Activated CD4-positive, alpha-beta T cell treated with anti-CD3 and anti-CD28 coated beads for 36 hours (primary cell): ENCODE data around the gene ENOX1. TPM values are rescaled to one million over a fixed set of nuclear protein-coding genes. Genes with fewer than 3 reads are reported as not detected.

Experiments
- ATAC-seq: fragments of 200-7000 bp; cut with Tn5 transposase; one replicate; pipeline ENCODE4 v1.10.0; 2021; ENCODE audit warnings: mild to moderate bottlenecking, moderate library complexity
- CTCF ChIA-PET: fragments of 350-600 bp; sonication (Branson Sonifier 250); formaldehyde crosslinking; loops from one replicate; lab custom pipeline; 2021; ENCODE audit warnings: antibody characterized with exemption; lab: Charles Lee
- POLR2A ChIA-PET: fragments of 350-600 bp; sonication (Branson Sonifier 250); formaldehyde crosslinking; loops from one replicate; lab custom pipeline; 2021; ENCODE audit warnings: antibody characterized with exemption, inconsistent platforms; lab: Charles Lee
- DNase-seq: peaks from one replicate; pipeline ENCODE4 v3.0.0-alpha.2; 2020
- H3K27ac Mint-ChIP-seq: one replicate; pipeline ENCODE4 v1.8.0; 2021; ENCODE audit warnings: mixed read lengths
- H3K27me3 Mint-ChIP-seq: one replicate; pipeline ENCODE4 v1.8.0; 2021; ENCODE audit warnings: mixed read lengths
- H3K36me3 Mint-ChIP-seq: one replicate; pipeline ENCODE4 v1.8.0; 2021; ENCODE audit warnings: low read depth, mixed read lengths
- H3K4me1 Mint-ChIP-seq: one replicate; pipeline ENCODE4 v1.8.0; 2021; ENCODE audit warnings: mixed read lengths
- H3K4me3 Mint-ChIP-seq: one replicate; pipeline ENCODE4 v1.8.0; 2021; ENCODE audit warnings: mild to moderate bottlenecking, moderate library complexity, mixed read lengths
- H3K9me3 Mint-ChIP-seq: one replicate; pipeline ENCODE4 v1.8.0; 2021; ENCODE audit warnings: low read depth, mixed read lengths
- intact Hi-C, 2 experiments: fragments of 100-400 bp; cut with DNase I in 1 of 2; cut with micrococcal nuclease in 1 of 2; formaldehyde crosslinking; loops; one replicate each; pipeline versions ENCODE4 v1.14.2 to v1.15.1; 2022 to 2024; cut with DNase I, micrococcal nuclease
- total RNA-seq, 2 experiments: library from RNA; stranded (reverse); gene quantifications; one replicate each; pipeline ENCODE4 v1.2.3, GENCODE V29; 2021

The ENOX1 gene
- total RNA-seq, 2 experiments from 2014 or later, result 0.28 to 0.48 TPM

GRCh38 chr13:43744261-43745031 lies 42.3 kb downstream of the ENOX1 start:
- CTCF ChIA-PET, result no interaction called here
- DNase-seq (no peak), ATAC-seq (no peak)
- intact Hi-C loops, result no loop called here
- Mint-ChIP-seq H3K27me3 (peaks cover 15% of the 10 kb centered on the region), H3K27ac (no peak overlapping the region), H3K4me3 (no peak overlapping the region), H3K9me3 (peaks cover 2% of the 10 kb centered on the region), H3K36me3 (no peaks in the 10 kb centered on the region), H3K4me1 (no peaks in the 10 kb centered on the region)
- POLR2A ChIA-PET, result no interaction called here

GRCh38 chr13:43742911-43743310 lies 43.9 kb downstream of the ENOX1 start:
- no peak for ATAC-seq

DNA sequence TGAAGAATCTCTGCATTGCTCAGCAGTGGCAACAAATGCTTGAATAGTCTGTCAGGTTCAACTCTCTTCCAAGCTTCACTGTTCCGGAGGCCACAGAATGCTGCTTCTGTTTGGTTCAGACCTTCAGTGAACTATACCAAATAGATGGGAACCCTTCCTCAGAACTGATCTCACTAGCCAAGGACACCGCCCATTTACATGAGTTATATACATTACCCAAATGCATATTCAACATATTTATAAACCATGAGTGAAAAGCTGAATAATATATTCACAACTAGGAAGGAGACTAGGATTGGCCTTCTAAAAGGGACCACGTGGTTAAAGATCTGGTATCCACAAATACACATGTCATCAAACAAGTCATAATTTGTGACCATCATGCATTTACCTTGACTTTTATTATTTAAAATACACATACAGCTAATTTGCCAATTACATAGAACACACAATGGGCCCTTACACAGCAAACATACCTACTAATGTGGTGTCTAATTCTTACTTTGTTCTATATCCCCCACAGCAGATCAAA lies 49.3 kb downstream of the ENOX1 start:
- Mint-ChIP-seq H3K36me3 (no peaks in the 10 kb centered on the region), H3K9me3 (no peaks in the 10 kb centered on the region), H3K4me3 (no peak overlapping the region), H3K4me1 (no peaks in the 10 kb centered on the region), H3K27ac (no peak overlapping the region), H3K27me3 (peaks cover 3% of the 10 kb centered on the region)
- no peak for DNase-seq
- intact Hi-C loops, result no loop called here
- ChIA-PET POLR2A (no interaction called here), CTCF (interaction anchor here (1.1 kb wide), 1 partner anchor 9 kb away, joined by 4 read pairs; no protein-coding TSS in a partner anchor)
- no peak for ATAC-seq

More at GRCh38 chr13:43742911-43743310, 43.9 kb downstream of the ENOX1 start:
- POLR2A ChIA-PET, result no interaction called here
- CTCF ChIA-PET, result interaction anchor here (1.1 kb wide), 1 partner anchor 1106 kb away, joined by 3 read pairs; no protein-coding TSS in a partner anchor
- DNase-seq, result no peak
- Mint-ChIP-seq H3K4me3 (no peak overlapping the region), H3K27me3 (peaks cover 15% of the 10 kb centered on the region), H3K4me1 (no peaks in the 10 kb centered on the region), H3K9me3 (peaks cover 2% of the 10 kb centered on the region), H3K27ac (no peak overlapping the region), H3K36me3 (no peaks in the 10 kb centered on the region)
- intact Hi-C loops, result no loop called here

DNA sequence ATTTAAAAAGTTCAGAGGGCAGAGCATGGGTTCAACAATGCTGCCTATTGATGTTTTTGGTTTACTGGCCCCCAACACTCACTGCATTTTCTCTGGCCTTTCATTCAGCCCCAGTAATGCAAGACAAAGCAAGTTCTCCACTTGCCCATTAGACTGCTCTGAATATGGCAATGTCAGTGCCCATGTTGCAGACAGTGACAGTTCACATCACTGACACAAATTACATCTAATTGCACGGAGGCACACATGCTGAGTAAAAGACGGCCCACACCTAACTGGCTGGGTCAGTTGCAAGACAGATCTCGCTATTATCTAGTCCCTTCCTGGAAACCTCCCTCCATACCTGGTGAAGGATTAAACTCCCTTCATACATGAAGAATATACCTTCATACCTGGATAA lies 54.0 kb downstream of the ENOX1 start:
- Mint-ChIP-seq H3K27me3 (peaks cover 11% of the 10 kb centered on the region), H3K36me3 (no peaks in the 10 kb centered on the region), H3K9me3 (no peaks in the 10 kb centered on the region), H3K4me1 (no peaks in the 10 kb centered on the region), H3K4me3 (no peak overlapping the region), H3K27ac (no peak overlapping the region)
- POLR2A ChIA-PET, result no interaction called here
- DNase-seq (no peak), ATAC-seq (no peak)
- intact Hi-C loops, result no loop called here
- CTCF ChIA-PET, result interaction anchor here (1.6 kb wide), 1 partner anchor 72 kb away, joined by 4 read pairs; no protein-coding TSS in a partner anchor

- intact Hi-C loops, result no loop called here
- no peaks in the 10 kb centered on the region for H3K36me3 Mint-ChIP-seq
- no peaks in the 10 kb centered on the region for H3K4me1 Mint-ChIP-seq
- ChIA-PET POLR2A (no interaction called here), CTCF (interaction anchor here (1.6 kb wide), 1 partner anchor 74 kb away, joined by 4 read pairs; no protein-coding TSS in a partner anchor)
- DNase-seq, result no peak
- H3K9me3 Mint-ChIP-seq, result no peaks in the 10 kb centered on the region
- H3K27ac Mint-ChIP-seq, result no peak overlapping the region
- peaks cover 11% of the 10 kb centered on the region for H3K27me3 Mint-ChIP-seq
- ATAC-seq, result no peak
- no peak overlapping the region for H3K4me3 Mint-ChIP-seq
Measured at GRCh38 chr13:43731296-43731695, 55.5 kb downstream of the ENOX1 start.

- POLR2A ChIA-PET, result no interaction called here
- intact Hi-C loops, result no loop called here
- H3K4me3 Mint-ChIP-seq, result no peak overlapping the region
- DNase-seq (no peak), ATAC-seq (no peak)
- H3K36me3 Mint-ChIP-seq, result no peaks in the 10 kb centered on the region
- no peaks in the 10 kb centered on the region for H3K9me3 Mint-ChIP-seq
- CTCF ChIA-PET, result no interaction called here
- no peaks in the 10 kb centered on the region for H3K4me1 Mint-ChIP-seq
- H3K27ac Mint-ChIP-seq, result no peak overlapping the region
- peaks cover 11% of the 10 kb centered on the region for H3K27me3 Mint-ChIP-seq
Measured at GRCh38 chr13:43730642-43731041, 56.1 kb downstream of the ENOX1 start.

- no peaks in the 10 kb centered on the region for H3K9me3 Mint-ChIP-seq
- POLR2A ChIA-PET, result no interaction called here
- intact Hi-C loops, result no loop called here
- H3K4me3 Mint-ChIP-seq, result no peak overlapping the region
- H3K36me3 Mint-ChIP-seq, result no peaks in the 10 kb centered on the region
- peaks cover 11% of the 10 kb centered on the region for H3K27me3 Mint-ChIP-seq
- CTCF ChIA-PET, result no interaction called here
- DNase-seq, result no peak
- H3K4me1 Mint-ChIP-seq, result no peaks in the 10 kb centered on the region
- ATAC-seq, result no peak
- H3K27ac Mint-ChIP-seq, result no peak overlapping the region
Measured at GRCh38 chr13:43728421-43728820, 58.4 kb downstream of the ENOX1 start.

DNA sequence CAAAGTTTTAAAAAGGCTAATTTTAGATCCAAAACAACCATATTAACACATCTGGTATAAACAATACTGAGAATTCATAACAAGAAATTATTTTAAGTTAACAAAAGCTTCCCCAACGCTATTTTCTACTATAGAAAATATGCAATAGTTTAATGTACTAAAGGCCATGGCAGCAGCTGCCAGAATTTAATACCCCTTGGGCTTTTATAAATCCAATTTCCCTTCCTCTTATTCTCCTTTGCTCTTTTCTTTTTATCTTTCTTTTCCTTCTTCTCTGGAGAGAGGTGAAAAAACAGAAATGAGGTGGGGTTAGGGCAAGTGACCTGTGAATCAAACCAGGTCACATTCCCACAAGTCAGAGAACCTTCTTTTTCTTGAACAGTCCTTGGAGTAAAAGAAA lies 58.9 kb downstream of the ENOX1 start:
- H3K27me3 Mint-ChIP-seq, result peaks cover 11% of the 10 kb centered on the region
- CTCF ChIA-PET, result no interaction called here
- intact Hi-C loops, result no loop called here
- H3K4me1 Mint-ChIP-seq, result no peaks in the 10 kb centered on the region
- H3K9me3 Mint-ChIP-seq, result no peaks in the 10 kb centered on the region
- no peak overlapping the region for H3K4me3 Mint-ChIP-seq
- ATAC-seq (no peak), DNase-seq (no peak)
- no peaks in the 10 kb centered on the region for H3K36me3 Mint-ChIP-seq
- no peak overlapping the region for H3K27ac Mint-ChIP-seq
- POLR2A ChIA-PET, result no interaction called here

DNA sequence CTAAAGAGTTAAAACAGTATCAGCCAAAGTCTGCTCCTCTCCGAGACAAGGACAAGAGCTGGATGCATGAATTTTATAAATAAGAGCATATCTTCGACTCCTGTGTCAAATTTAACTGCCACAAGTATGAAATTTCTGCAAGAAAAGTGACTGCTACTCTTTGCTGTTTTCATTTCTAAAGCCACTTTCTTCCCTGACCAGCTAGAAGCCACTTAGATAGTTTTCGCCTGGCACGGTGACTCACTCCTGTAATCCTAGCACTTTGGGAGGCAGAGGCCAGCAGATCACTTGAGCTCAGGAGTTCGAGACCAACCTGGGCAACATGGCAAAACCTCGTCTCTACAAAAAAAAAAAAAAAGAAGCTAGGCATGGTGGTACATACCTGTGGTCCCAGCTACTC lies 61.3 kb downstream of the ENOX1 start:
- intact Hi-C loops, result no loop called here
- Mint-ChIP-seq H3K9me3 (no peaks in the 10 kb centered on the region), H3K27ac (no peak overlapping the region), H3K4me3 (no peak overlapping the region), H3K27me3 (peaks cover 8% of the 10 kb centered on the region), H3K4me1 (no peaks in the 10 kb centered on the region), H3K36me3 (no peaks in the 10 kb centered on the region)
- DNase-seq (no peak), ATAC-seq (no peak)
- ChIA-PET CTCF (interaction anchor here (0.6 kb wide), 1 partner anchor 333 kb away, joined by 4 read pairs; no protein-coding TSS in a partner anchor), POLR2A (no interaction called here)

- no peak for DNase-seq
- H3K4me3 Mint-ChIP-seq, result no peak overlapping the region
- intact Hi-C loops, result no loop called here
- ATAC-seq, result no peak
- H3K27me3 Mint-ChIP-seq, result peaks cover 18% of the 10 kb centered on the region
- H3K9me3 Mint-ChIP-seq, result no peaks in the 10 kb centered on the region
- H3K4me1 Mint-ChIP-seq, result no peaks in the 10 kb centered on the region
- H3K36me3 Mint-ChIP-seq, result no peaks in the 10 kb centered on the region
- no peak overlapping the region for H3K27ac Mint-ChIP-seq
- ChIA-PET POLR2A (no interaction called here), CTCF (no interaction called here)
Measured at GRCh38 chr13:43720780-43721397, 65.9 kb downstream of the ENOX1 start.

- CTCF ChIA-PET, result interaction anchor here (0.7 kb wide), 1 partner anchor 82 kb away, joined by 3 read pairs; no protein-coding TSS in a partner anchor
- H3K27ac Mint-ChIP-seq, result no peak overlapping the region
- no peak overlapping the region for H3K4me3 Mint-ChIP-seq
- H3K9me3 Mint-ChIP-seq, result no peaks in the 10 kb centered on the region
- POLR2A ChIA-PET, result no interaction called here
- H3K4me1 Mint-ChIP-seq, result peaks cover 4% of the 10 kb centered on the region
- no peaks in the 10 kb centered on the region for H3K36me3 Mint-ChIP-seq
- intact Hi-C loops, result no loop called here
- DNase-seq, result no peak
- no peak for ATAC-seq
- peaks cover 24% of the 10 kb centered on the region for H3K27me3 Mint-ChIP-seq
Measured at GRCh38 chr13:43698758-43699157, 88.0 kb downstream of the ENOX1 start.
